ENCODE results near the gene BRI3.

Gene BRI3

DNA sequence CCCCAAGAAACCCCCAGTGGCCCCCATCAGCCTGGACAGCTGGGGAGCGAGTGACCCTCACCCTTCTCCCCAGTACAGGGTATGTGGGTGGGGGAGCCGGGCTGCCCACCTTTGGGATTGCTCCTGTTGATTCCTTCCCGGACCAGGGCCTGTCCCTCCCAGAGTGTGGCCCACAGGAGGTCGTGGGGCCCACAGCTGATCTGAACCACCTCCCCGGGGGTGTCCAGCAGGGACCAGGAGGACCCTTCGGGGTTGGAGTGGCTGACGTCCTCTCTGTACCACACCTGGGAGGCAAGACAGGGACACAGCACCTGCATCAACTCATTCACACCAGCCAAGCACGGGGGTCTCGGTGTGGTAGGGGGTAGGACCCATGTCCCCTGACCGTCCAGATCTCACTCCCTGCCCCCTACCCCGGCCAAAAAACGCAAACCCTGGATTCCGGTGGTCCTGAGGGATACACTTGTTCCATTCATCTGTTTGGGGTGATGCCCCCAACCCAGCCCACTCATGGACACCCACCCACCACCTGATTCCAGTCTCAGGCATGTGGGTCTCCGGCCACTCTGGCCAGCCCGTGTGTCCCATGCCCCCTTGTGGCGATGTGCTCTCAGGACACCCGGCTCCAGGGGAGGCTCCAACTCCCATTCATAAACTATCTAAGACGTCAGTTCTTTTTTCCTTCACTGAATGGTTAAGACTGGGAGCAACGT is 40.4 kb upstream of the BRI3 start:
- Histone ChIP-seq H3K4me1 (ENCODE audit: control insufficient read depth, insufficient read depth, low read length, unreplicated experiment) (no peaks in the 10 kb centered on the region), H3K27ac (ENCODE audit: low read depth, low read length) (no peak overlapping the region), H3K27me3 (ENCODE audit: insufficient read depth, low read length) (no peaks in the 10 kb centered on the region)

DNA sequence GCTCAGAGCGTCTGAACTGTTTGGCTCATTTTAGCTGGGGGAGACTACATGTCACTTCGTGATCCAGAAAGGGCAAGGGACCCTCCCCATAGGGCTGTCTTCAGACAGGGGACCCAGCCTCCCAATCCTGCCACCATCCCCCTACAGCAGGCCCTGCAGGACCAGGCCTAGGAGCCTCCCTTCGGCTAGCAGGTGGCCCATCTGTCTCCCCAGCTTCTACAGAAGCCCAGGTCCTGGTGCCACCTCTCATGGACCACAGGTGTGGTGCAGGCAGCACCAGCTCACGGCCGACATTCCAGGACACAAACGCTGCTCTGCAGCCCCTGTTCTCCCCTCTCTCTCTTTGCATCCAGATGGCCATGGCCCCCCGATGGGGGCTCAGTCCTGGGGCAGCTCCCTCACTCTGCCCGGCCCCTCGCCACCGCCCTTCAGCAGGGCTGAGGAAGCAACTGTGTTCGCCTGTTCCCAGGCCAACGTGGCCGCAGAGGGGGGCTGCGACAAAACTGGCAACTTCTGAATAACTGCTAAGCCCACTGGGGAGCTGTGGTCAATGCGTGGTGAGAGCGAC is 39.7 kb upstream of the BRI3 start:
- Histone ChIP-seq H3K27me3 (ENCODE audit: insufficient read depth, low read length) (no peaks in the 10 kb centered on the region), H3K4me1 (ENCODE audit: control insufficient read depth, insufficient read depth, low read length, unreplicated experiment) (no peaks in the 10 kb centered on the region), H2AFZ (ENCODE audit: low read length, unreplicated experiment) (no peak overlapping the region), H3K36me3 (ENCODE audit: insufficient read depth, low read length) (no peaks in the 10 kb centered on the region), H3K79me2 (ENCODE audit: control insufficient read depth, insufficient read depth, low read length, unreplicated experiment) (no peaks in the 10 kb centered on the region), H3K4me3 (ENCODE audit: low read depth, low read length) (no peak overlapping the region), H3K27ac (ENCODE audit: low read depth, low read length) (no peak overlapping the region)

More for the DNA sequence above, 40.4 kb upstream of the BRI3 start:
- Histone ChIP-seq H3K4me3 (ENCODE audit: low read depth, low read length) (no peak overlapping the region), H3K79me2 (ENCODE audit: control insufficient read depth, insufficient read depth, low read length, unreplicated experiment) (no peaks in the 10 kb centered on the region), H3K36me3 (ENCODE audit: insufficient read depth, low read length) (no peaks in the 10 kb centered on the region), H2AFZ (ENCODE audit: low read length, unreplicated experiment) (no peak overlapping the region)

DNA sequence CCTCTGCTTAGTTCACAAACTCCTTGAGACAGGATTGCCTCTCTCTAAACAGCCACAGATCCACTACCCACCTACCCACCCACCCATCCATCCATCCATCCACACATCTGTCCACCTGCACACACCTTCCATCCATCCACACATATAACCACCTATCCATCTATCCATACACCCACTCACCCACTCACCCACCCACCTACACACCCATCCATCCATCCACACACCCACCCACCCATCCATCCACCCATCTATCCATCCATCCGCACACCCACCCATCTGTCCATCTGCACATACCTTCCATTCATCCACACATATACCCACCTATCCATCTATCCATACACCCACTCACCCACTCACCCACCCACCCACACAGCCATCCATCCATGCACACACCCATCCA is 39.1 kb upstream of the BRI3 start:
- Histone ChIP-seq H2AFZ (ENCODE audit: low read length, unreplicated experiment) (no peak overlapping the region), H3K27ac (ENCODE audit: low read depth, low read length) (no peak overlapping the region), H3K4me1 (ENCODE audit: control insufficient read depth, insufficient read depth, low read length, unreplicated experiment) (no peaks in the 10 kb centered on the region), H3K27me3 (ENCODE audit: insufficient read depth, low read length) (no peaks in the 10 kb centered on the region), H3K36me3 (ENCODE audit: insufficient read depth, low read length) (no peaks in the 10 kb centered on the region), H3K79me2 (ENCODE audit: control insufficient read depth, insufficient read depth, low read length, unreplicated experiment) (no peaks in the 10 kb centered on the region), H3K4me3 (ENCODE audit: low read depth, low read length) (no peak overlapping the region)

GRCh38 chr7:98242934-98243333 is 38.6 kb upstream of the BRI3 start:
- H3K36me3 ChIP-seq (ENCODE audit: insufficient read depth, low read length): no peaks in the 10 kb centered on the region
- H2AFZ ChIP-seq (ENCODE audit: low read length, unreplicated experiment): no peak overlapping the region
- H3K4me1 ChIP-seq (ENCODE audit: control insufficient read depth, insufficient read depth, low read length, unreplicated experiment): no peaks in the 10 kb centered on the region
- H3K27me3 ChIP-seq (ENCODE audit: insufficient read depth, low read length): no peaks in the 10 kb centered on the region
- H3K79me2 ChIP-seq (ENCODE audit: control insufficient read depth, insufficient read depth, low read length, unreplicated experiment): no peaks in the 10 kb centered on the region
- H3K27ac ChIP-seq (ENCODE audit: low read depth, low read length): no peak overlapping the region
- H3K4me3 ChIP-seq (ENCODE audit: low read depth, low read length): no peak overlapping the region

GRCh38 chr7:98244871-98245270 is 36.6 kb upstream of the BRI3 start:
- no peaks in the 10 kb centered on the region for H3K79me2 ChIP-seq (ENCODE audit: control insufficient read depth, insufficient read depth, low read length, unreplicated experiment)
- H3K27ac ChIP-seq (ENCODE audit: low read depth, low read length): no peak overlapping the region
- H2AFZ ChIP-seq (ENCODE audit: low read length, unreplicated experiment): no peak overlapping the region
- H3K36me3 ChIP-seq (ENCODE audit: insufficient read depth, low read length): no peaks in the 10 kb centered on the region
- no peaks in the 10 kb centered on the region for H3K4me1 ChIP-seq (ENCODE audit: control insufficient read depth, insufficient read depth, low read length, unreplicated experiment)
- H3K4me3 ChIP-seq (ENCODE audit: low read depth, low read length): no peak overlapping the region
- no peaks in the 10 kb centered on the region for H3K27me3 ChIP-seq (ENCODE audit: insufficient read depth, low read length)

DNA sequence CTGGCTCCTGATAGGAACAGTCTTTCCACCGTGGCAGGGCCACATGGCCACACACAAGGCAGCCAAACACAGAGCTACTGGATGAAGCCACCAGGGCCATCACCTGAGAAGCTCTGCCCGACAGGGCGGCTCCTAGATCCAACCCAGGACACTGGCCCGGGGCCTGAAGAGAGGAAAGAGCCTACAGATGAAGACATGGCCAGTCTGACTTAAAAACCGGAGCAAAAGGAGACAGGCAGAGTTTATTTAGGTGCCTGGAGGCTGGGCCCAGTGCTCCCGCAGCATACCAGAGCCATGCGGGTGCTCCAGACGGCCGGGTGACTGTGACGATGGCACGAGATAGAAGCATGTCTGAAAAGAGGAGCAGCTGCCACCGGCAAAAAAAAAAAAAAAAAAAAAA is 33.3 kb upstream of the BRI3 start:
- Histone ChIP-seq H3K27ac (ENCODE audit: low read depth, low read length) (no peak overlapping the region), H3K4me1 (ENCODE audit: control insufficient read depth, insufficient read depth, low read length, unreplicated experiment) (peaks cover 5% of the 10 kb centered on the region), H2AFZ (ENCODE audit: low read length, unreplicated experiment) (no peak overlapping the region), H3K27me3 (ENCODE audit: insufficient read depth, low read length) (no peaks in the 10 kb centered on the region), H3K79me2 (ENCODE audit: control insufficient read depth, insufficient read depth, low read length, unreplicated experiment) (peaks cover 10% of the 10 kb centered on the region), H3K36me3 (ENCODE audit: insufficient read depth, low read length) (no peaks in the 10 kb centered on the region), H3K4me3 (ENCODE audit: low read depth, low read length) (no peak overlapping the region)

DNA sequence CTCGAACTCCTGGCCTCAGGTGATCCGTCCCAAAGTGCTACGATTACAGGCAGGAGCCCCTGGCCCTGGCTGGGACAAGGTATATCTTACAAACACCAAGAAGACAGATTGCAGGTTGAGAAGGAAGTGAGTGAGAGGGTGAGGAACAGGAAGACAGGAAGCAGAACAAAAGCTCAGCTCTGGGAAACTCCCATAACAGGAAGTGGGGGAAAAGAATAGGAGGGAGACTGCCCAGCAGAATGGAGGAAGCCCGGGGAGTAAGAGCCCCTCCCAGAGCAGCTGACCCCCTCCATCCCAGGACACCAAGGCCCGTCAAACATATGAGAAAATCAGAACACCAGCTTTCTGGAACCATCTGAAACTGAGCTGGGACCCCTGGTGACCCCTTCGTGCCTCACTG is 32.4 kb upstream of the BRI3 start:
- no peaks in the 10 kb centered on the region for H3K36me3 ChIP-seq (ENCODE audit: insufficient read depth, low read length)
- no peak overlapping the region for H2AFZ ChIP-seq (ENCODE audit: low read length, unreplicated experiment)
- H3K27me3 ChIP-seq (ENCODE audit: insufficient read depth, low read length): no peaks in the 10 kb centered on the region
- no peak overlapping the region for H3K27ac ChIP-seq (ENCODE audit: low read depth, low read length)
- peaks cover 15% of the 10 kb centered on the region for H3K79me2 ChIP-seq (ENCODE audit: control insufficient read depth, insufficient read depth, low read length, unreplicated experiment)
- H3K4me3 ChIP-seq (ENCODE audit: low read depth, low read length): no peak overlapping the region
- peaks cover 5% of the 10 kb centered on the region for H3K4me1 ChIP-seq (ENCODE audit: control insufficient read depth, insufficient read depth, low read length, unreplicated experiment)

GRCh38 chr7:98250789-98251188 is 30.7 kb upstream of the BRI3 start:
- Histone ChIP-seq H3K27ac (ENCODE audit: low read depth, low read length) (no peak overlapping the region), H3K36me3 (ENCODE audit: insufficient read depth, low read length) (no peaks in the 10 kb centered on the region), H3K4me3 (ENCODE audit: low read depth, low read length) (no peak overlapping the region; the same call in 1 of the 2 replicates), H2AFZ (ENCODE audit: low read length, unreplicated experiment) (no peak overlapping the region), H3K4me1 (ENCODE audit: control insufficient read depth, insufficient read depth, low read length, unreplicated experiment) (peaks cover 5% of the 10 kb centered on the region), H3K27me3 (ENCODE audit: insufficient read depth, low read length) (no peaks in the 10 kb centered on the region), H3K79me2 (ENCODE audit: control insufficient read depth, insufficient read depth, low read length, unreplicated experiment) (peaks cover 15% of the 10 kb centered on the region)

DNA sequence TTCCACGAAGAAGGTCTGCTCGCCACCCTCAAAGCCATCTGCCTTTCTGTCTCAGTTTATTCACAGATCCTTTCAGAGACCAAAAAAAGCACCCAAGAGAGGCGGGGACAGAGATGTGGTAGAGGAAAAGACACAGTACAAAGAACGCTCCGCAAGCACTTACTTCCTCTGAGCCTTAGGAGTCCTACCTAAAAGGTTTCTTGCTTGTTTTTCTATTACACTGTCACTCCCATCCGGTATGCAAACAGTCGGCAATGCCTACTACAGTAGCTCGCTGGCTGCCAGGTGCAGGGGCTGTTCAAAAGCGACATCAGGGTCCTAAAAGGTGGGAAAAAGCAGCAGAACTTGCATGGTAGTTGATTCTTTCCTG is 30.3 kb upstream of the BRI3 start:
- Histone ChIP-seq H3K4me1 (ENCODE audit: control insufficient read depth, insufficient read depth, low read length, unreplicated experiment) (peaks cover 5% of the 10 kb centered on the region), H2AFZ (ENCODE audit: low read length, unreplicated experiment) (no peak overlapping the region), H3K4me3 (ENCODE audit: low read depth, low read length) (peak overlapping the region; percentile 95), H3K27me3 (ENCODE audit: insufficient read depth, low read length) (no peaks in the 10 kb centered on the region), H3K79me2 (ENCODE audit: control insufficient read depth, insufficient read depth, low read length, unreplicated experiment) (peaks cover 15% of the 10 kb centered on the region), H3K27ac (ENCODE audit: low read depth, low read length) (no peak overlapping the region), H3K36me3 (ENCODE audit: insufficient read depth, low read length) (no peaks in the 10 kb centered on the region)

GRCh38 chr7:98251601-98252424 is 29.7 kb upstream of the BRI3 start, which contains the start of gene TECPR1:
Gene TECPR1 (minus strand): TSS chr7:98252232. CDS start chr7:98246146, 6,086 bp downstream.
- Histone ChIP-seq H3K79me2 (ENCODE audit: control insufficient read depth, insufficient read depth, low read length, unreplicated experiment) (peaks cover 15% of the 10 kb centered on the region), H3K4me1 (ENCODE audit: control insufficient read depth, insufficient read depth, low read length, unreplicated experiment) (peaks cover 5% of the 10 kb centered on the region), H3K27me3 (ENCODE audit: insufficient read depth, low read length) (no peaks in the 10 kb centered on the region), H2AFZ (ENCODE audit: low read length, unreplicated experiment) (peak within 1 kb of the TSS; percentile 96), H3K4me3 (ENCODE audit: low read depth, low read length) (peak within 1 kb of the TSS; percentile 95), H3K27ac (ENCODE audit: low read depth, low read length) (no peak within 1 kb of the TSS), H3K36me3 (ENCODE audit: insufficient read depth, low read length) (no peaks in the 10 kb centered on the region)

Measured in ACC112 (cell line).